Tracheal epithelial cell (primary cell): ENCODE measurements around the gene CSAG2. TPM values are rescaled to one million over a fixed set of nuclear protein-coding genes. Genes with fewer than 3 reads are reported as not detected.

ENCODE experiments used
- total RNA-seq: library from RNA; depleted of rRNA; stranded (reverse); fragments of >200 nt; gene quantifications from 2 replicates; pipeline ENCODE4 v1.2.1, GENCODE V29; 2014

Gene CSAG2, protein sequence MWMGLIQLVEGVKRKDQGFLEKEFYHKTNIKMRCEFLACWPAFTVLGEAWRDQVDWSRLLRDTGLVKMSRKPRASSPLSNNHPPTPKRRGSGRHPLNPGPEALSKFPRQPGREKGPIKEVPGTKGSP
- total RNA-seq: not detected in 2 replicates

DNA sequence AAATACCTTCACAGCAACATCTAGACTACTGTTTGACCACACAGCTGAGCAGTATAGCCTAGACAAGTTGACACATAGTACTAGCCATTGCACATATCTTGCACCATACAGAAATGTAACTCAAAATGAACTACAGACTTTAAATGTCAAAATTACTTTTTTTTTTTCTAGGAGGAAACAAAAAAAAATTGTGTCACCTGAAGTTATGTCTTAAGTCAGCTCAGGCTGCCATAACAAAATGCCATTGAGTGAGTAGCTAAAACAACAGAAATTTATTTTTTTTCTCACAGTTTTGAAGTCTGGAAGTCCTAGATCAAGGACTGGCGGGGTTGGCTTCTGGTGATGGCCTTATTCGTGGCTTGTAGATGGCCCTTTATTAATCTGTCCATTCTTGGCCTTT lies at the start of gene CSAG2:
Gene CSAG2, minus strand, starts transcription at position 101 of the 400 bp plus-strand sequence. CDS start 161 bp downstream, outside the sequence.

DNA sequence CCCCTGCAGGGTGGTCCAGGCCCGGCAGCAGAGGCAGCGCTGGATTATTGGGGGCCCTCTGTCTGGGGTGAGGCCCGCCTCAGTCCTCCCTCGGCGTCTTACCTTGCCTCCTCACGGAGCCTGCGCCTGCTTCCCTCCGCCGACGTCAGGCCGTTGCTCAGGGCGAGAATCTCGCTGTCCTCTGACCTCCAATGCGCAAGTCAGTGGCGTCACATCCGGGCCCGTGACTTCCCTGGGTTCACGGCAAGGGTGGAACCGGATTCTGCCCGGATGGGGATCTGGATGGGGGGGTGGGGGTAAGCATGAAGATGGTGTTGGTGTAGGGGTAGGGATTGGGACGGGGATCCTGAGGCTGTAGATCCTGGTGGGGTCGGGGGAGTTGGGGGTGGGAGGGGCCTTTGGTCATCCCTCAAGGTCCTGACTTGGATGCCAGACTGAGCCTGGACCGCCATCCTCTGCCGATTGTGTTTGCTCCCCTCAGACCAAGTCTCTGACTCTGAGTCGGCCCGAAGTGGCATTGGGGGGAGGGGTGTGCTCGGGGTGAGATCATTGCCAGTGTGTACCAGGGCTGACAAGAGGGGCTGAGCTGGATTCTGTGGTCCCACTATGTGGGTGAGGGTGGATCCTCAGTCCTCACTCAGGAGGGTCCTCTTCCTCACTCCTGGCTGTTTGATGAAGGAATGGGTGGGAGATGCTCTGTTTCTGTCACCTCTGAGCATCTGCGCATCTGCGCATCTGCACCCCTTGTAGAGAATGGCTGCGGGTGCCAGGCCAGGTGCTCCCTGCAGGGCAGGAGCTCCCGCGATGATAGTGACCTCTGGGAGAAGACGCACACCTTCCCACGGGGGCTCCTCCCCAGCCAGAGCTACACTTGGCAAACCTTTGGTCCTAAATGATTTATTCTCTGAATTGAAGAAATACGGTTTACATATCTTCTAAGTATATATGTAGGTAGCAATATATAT lies 44.9 kb upstream of the CSAG2 start, which contains the start of gene MAGEA2:
Gene MAGEA2, minus strand, starts transcription at position 157 of the 965 bp plus-strand sequence. CDS start 2,479 bp downstream, outside the sequence.

DNA sequence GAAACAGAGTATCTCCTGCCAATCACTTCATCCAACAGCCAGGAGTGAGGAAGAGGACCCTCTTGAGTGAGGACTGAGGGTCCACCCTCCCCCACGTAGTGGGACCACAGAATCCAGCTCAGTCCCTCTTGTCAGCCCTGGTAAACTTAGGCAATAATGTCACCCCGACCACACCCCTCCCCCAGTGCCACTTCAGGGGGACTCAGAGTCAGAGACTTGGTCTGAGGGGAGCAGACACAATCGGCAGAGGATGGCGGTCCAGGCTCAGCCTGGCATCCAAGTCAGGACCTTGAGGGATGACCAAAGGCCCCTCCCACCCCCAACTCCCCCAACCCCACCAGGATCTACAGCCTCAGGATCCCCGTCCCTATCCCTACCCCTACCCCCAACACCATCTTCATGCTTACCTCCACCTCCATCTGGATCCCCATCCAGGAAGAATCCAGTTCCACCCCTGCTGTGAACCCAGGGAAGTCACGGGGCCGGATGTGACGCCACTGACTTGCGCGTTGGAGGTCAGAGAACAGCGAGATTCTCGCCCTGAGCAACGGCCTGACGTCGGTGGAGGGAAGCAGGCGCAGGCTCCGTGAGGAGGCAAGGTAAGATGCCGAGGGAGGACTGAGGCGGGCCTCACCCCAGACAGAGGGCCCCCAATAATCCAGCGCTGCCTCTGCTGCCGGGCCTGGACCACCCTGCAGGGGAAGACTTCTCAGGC lies 24.3 kb upstream of the CSAG2 start, which contains the start of the genes CSAG1 and MAGEA12:
Gene CSAG1, minus strand, starts transcription at position 461 of the 715 bp plus-strand sequence. CDS start 1,261 bp downstream, outside the sequence.
Gene MAGEA12, plus strand, starts transcription at position 497 of the 715 bp plus-strand sequence. CDS start 2,405 bp downstream, outside the sequence.

DNA sequence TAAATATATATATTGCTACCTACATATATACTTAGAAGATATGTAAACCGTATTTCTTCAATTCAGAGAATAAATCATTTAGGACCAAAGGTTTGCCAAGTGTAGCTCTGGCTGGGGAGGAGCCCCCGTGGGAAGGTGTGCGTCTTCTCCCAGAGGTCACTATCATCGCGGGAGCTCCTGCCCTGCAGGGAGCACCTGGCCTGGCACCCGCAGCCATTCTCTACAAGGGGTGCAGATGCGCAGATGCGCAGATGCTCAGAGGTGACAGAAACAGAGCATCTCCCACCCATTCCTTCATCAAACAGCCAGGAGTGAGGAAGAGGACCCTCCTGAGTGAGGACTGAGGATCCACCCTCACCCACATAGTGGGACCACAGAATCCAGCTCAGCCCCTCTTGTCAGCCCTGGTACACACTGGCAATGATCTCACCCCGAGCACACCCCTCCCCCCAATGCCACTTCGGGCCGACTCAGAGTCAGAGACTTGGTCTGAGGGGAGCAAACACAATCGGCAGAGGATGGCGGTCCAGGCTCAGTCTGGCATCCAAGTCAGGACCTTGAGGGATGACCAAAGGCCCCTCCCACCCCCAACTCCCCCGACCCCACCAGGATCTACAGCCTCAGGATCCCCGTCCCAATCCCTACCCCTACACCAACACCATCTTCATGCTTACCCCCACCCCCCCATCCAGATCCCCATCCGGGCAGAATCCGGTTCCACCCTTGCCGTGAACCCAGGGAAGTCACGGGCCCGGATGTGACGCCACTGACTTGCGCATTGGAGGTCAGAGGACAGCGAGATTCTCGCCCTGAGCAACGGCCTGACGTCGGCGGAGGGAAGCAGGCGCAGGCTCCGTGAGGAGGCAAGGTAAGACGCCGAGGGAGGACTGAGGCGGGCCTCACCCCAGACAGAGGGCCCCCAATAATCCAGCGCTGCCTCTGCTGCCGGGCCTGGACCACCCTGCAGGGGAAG lies 5.0 kb upstream of the CSAG2 start, which contains the start of gene MAGEA2B:
Gene MAGEA2B, plus strand, starts transcription at position 814 of the 973 bp plus-strand sequence. CDS start 2,479 bp downstream, outside the sequence.

DNA sequence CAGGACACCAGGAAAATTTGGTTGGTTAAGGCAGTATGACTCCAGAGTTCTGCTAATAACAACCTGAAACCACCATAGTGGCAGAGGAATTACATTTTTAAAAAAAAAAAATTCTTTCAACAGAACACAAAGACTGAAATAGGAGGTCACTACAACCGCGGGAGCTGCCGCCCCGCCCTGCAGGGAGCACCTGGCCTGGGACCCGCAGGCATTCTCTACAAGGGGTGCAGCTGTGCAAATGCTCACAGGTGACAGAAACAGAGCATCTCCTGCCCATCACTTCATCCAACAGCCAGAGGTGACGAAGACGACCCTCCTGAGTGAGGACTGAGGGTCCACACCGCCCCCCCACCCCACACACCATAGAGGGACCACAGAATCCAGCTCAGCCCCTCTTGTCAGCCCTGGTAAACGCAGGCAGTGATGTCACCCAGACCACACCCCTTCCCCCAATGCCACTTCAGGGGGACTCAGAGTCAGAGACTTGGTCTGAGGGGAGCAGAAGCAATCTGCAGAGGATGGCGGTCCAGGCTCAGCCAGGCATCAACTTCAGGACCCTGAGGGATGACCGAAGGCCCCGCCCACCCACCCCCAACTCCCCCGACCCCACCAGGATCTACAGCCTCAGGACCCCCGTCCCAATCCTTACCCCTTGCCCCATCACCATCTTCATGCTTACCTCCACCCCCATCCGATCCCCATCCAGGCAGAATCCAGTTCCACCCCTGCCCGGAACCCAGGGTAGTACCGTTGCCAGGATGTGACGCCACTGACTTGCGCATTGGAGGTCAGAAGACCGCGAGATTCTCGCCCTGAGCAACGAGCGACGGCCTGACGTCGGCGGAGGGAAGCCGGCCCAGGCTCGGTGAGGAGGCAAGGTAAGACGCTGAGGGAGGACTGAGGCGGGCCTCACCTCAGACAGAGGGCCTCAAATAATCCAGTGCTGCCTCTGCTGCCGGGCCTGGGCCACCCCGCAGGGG lies 10.8 kb downstream of the CSAG2 start, which contains the start of gene MAGEA3:
Gene MAGEA3, plus strand, starts transcription at position 843 of the 980 bp plus-strand sequence. CDS start 2,039 bp downstream, outside the sequence.

Other genes with a start within 250 kb of the CSAG2 start
- not detected in 2 replicates for gene GABRQ, start 71.4 kb downstream of the CSAG2 start, total RNA-seq
- gene MAGEA3, start 10.5 kb downstream of the CSAG2 start, total RNA-seq: not detected in 2 replicates
- gene MAGEA2B, start 5.4 kb upstream of the CSAG2 start, total RNA-seq: not detected in 2 replicates
- not detected in 2 replicates for gene CSAG1, start 24.4 kb upstream of the CSAG2 start, total RNA-seq
- gene MAGEA12, start 24.5 kb upstream of the CSAG2 start, total RNA-seq: not detected in 2 replicates
- not detected in 2 replicates for gene MAGEA2, start 44.6 kb upstream of the CSAG2 start, total RNA-seq
- not detected in 2 replicates for gene CSAG3, start 49.9 kb upstream of the CSAG2 start, total RNA-seq
- not detected in 2 replicates for gene MAGEA6, start 60.4 kb upstream of the CSAG2 start, total RNA-seq
- gene CETN2, start 121.5 kb upstream of the CSAG2 start, total RNA-seq: 28.6 and 34.0 TPM in 2 replicates
- 17.9 and 25.8 TPM in 2 replicates for gene NSDHL, start 121.8 kb upstream of the CSAG2 start, total RNA-seq
- gene ZNF185, start 188.8 kb upstream of the CSAG2 start, total RNA-seq: 74.7 and 178 TPM in 2 replicates